Mesothelial cell of epicardium (in vitro differentiated cells): ENCODE data around the gene PNLIPRP2. TPM values are rescaled to one million over a fixed set of nuclear protein-coding genes. Genes with fewer than 3 reads are reported as not detected.

ENCODE experiments used
- DNase-seq, 2 experiments: peaks; one replicate each; pipeline ENCODE4 v3.0.0; 2021; ENCODE audit warnings: low spot score in 2 of 2; ENCODE audit not compliant: unreplicated experiment in 2 of 2
- H3K27ac Mint-ChIP-seq: 2 replicates; pipeline ENCODE4 v1.8.0; 2021; ENCODE audit warnings: mixed read lengths
- H3K27me3 Mint-ChIP-seq: 2 replicates; pipeline ENCODE4 v1.8.0; 2021; ENCODE audit warnings: low read depth, mixed read lengths
- H3K36me3 Mint-ChIP-seq: 2 replicates; pipeline ENCODE4 v1.8.0; 2021; ENCODE audit warnings: mixed read lengths
- H3K4me1 Mint-ChIP-seq: 2 replicates; pipeline ENCODE4 v1.8.0; 2021; ENCODE audit warnings: mixed read lengths
- H3K4me3 Mint-ChIP-seq: 2 replicates; pipeline ENCODE4 v1.8.0; 2021; ENCODE audit warnings: mild to moderate bottlenecking, moderate library complexity, mixed read lengths
- H3K9me3 Mint-ChIP-seq: 2 replicates; pipeline ENCODE4 v1.8.0; 2021; ENCODE audit warnings: mixed read lengths
- CTCF ChIP-seq: fragments of 200-600 bp; sonication (generic); IDR thresholded peaks from one replicate; pipeline ENCODE4 v1.5.0; 2021; ENCODE audit warnings: antibody characterized with exemption; ENCODE audit not compliant: unreplicated experiment
- total RNA-seq: library from RNA; stranded (reverse); gene quantifications from 3 replicates; pipeline ENCODE4 v1.2.1, GENCODE V29; 2021

Gene PNLIPRP2
- not detected in 3 replicates for total RNA-seq

GRCh38 chr10:116620423-116621400 lies at the start of gene PNLIPRP2:
Gene PNLIPRP2 (plus strand): TSS chr10:116620953.
- no peak within 1 kb of the TSS for H3K4me3 Mint-ChIP-seq
- no peaks in the 10 kb centered on the region for H3K36me3 Mint-ChIP-seq
- no peak for TF ChIP-seq CTCF
- no peaks in the 10 kb centered on the region for H3K4me1 Mint-ChIP-seq
- peaks cover 35% of the 10 kb centered on the region for H3K27me3 Mint-ChIP-seq
- no peak for DNase-seq
- no peaks in the 10 kb centered on the region for H3K9me3 Mint-ChIP-seq
- no peak within 1 kb of the TSS for H3K27ac Mint-ChIP-seq

GRCh38 chr10:116574797-116575196 lies 46.0 kb upstream of the PNLIPRP2 start:
- no peak for TF ChIP-seq CTCF
- no peak for DNase-seq
- Mint-ChIP-seq H3K27ac (no peak overlapping the region), H3K27me3 (peaks cover 41% of the 10 kb centered on the region), H3K36me3 (no peaks in the 10 kb centered on the region), H3K4me1 (no peaks in the 10 kb centered on the region), H3K4me3 (no peak overlapping the region), H3K9me3 (peaks cover 8% of the 10 kb centered on the region)

- H3K4me3 Mint-ChIP-seq: no peak overlapping the region
- H3K36me3 Mint-ChIP-seq: no peaks in the 10 kb centered on the region
- DNase-seq: no peak
- peaks cover 17% of the 10 kb centered on the region for H3K27me3 Mint-ChIP-seq
- TF ChIP-seq CTCF: no peak
- H3K9me3 Mint-ChIP-seq: no peaks in the 10 kb centered on the region
- H3K4me1 Mint-ChIP-seq: no peaks in the 10 kb centered on the region
- no peak overlapping the region for H3K27ac Mint-ChIP-seq
Observed at GRCh38 chr10:116587878-116588591, 32.7 kb upstream of the PNLIPRP2 start.

GRCh38 chr10:116588995-116589394 lies 31.8 kb upstream of the PNLIPRP2 start:
- Mint-ChIP-seq H3K36me3 (no peaks in the 10 kb centered on the region), H3K4me3 (no peak overlapping the region), H3K4me1 (no peaks in the 10 kb centered on the region), H3K27me3 (peaks cover 18% of the 10 kb centered on the region), H3K9me3 (no peaks in the 10 kb centered on the region), H3K27ac (no peak overlapping the region)
- DNase-seq: no peak
- no peak for TF ChIP-seq CTCF

GRCh38 chr10:116589926-116590325 lies 30.8 kb upstream of the PNLIPRP2 start:
- no peak for TF ChIP-seq CTCF
- DNase-seq: no peak
- Mint-ChIP-seq H3K27me3 (peaks cover 25% of the 10 kb centered on the region), H3K4me3 (no peak overlapping the region), H3K36me3 (no peaks in the 10 kb centered on the region), H3K27ac (no peak overlapping the region), H3K9me3 (no peaks in the 10 kb centered on the region), H3K4me1 (no peaks in the 10 kb centered on the region)
